Measurements from ENCODE around the gene PCDH9. TPM values are rescaled to one million over a fixed set of nuclear protein-coding genes. Genes with fewer than 3 reads are reported as not detected.

Gene PCDH9
- total RNA-seq, 4 donors from 2014 or later, result 0.64 to 1.1 (median 0.82) TPM

DNA sequence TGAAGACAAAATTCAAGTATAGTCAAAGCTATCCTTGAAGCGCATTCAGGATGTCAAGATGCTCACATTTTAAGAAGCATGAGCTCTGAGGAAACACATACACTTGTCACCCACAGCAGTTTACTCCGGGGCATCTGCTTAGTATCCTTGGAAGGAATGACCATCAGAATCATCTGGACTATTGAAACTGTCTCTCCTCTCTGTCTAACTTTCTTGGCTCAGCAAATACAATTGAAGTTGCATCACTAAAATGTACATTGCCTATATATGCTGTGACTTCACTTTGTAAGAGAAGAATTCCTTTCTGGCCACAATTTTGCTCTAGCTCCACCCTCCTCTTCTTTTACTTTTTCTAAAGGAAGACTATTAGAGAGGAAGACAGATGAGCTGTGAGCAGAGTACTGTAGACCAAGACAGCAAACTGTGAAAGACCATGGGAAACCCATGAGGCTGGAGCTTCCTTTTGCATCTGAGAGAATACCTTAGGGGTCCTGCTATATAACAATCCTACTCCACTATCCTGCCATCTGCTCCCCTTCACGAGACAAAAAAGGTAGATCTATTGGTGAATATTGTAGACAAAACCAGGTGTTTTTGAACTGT lies 906.3 kb downstream of the PCDH9 start:
- 76% methylated on average over 3 of the region's 3 CpGs for WGBS
- Histone ChIP-seq H3K4me3 (no peak overlapping the region), H3K27ac (no peak overlapping the region), H3K9me3 (no peaks in the 10 kb centered on the region), H3K27me3 (no peaks in the 10 kb centered on the region), H3K36me3 (no peaks in the 10 kb centered on the region), H3K4me1 (no peaks in the 10 kb centered on the region)
- TF ChIP-seq EP300 (IDR thresholded peaks at IDR 0.05), result no peak
- DNase-seq (ENCODE audit: low spot score in 2 of 2), result no peak

GRCh38 chr13:66322936-66323335 lies 907.2 kb downstream of the PCDH9 start:
- Histone ChIP-seq H3K4me1 (no peaks in the 10 kb centered on the region), H3K27me3 (no peaks in the 10 kb centered on the region), H3K27ac (no peak overlapping the region), H3K36me3 (no peaks in the 10 kb centered on the region), H3K4me3 (no peak overlapping the region), H3K9me3 (no peaks in the 10 kb centered on the region)
- DNase-seq (ENCODE audit: low spot score in 2 of 2), result no peak
- TF ChIP-seq POLR2AphosphoS5 (IDR thresholded peaks at IDR 0.05) (no peak), EP300 (IDR thresholded peaks at IDR 0.05) (no peak), POLR2A (IDR thresholded peaks at IDR 0.05) (no peak)
- TF ChIP-seq, protein P1, sequence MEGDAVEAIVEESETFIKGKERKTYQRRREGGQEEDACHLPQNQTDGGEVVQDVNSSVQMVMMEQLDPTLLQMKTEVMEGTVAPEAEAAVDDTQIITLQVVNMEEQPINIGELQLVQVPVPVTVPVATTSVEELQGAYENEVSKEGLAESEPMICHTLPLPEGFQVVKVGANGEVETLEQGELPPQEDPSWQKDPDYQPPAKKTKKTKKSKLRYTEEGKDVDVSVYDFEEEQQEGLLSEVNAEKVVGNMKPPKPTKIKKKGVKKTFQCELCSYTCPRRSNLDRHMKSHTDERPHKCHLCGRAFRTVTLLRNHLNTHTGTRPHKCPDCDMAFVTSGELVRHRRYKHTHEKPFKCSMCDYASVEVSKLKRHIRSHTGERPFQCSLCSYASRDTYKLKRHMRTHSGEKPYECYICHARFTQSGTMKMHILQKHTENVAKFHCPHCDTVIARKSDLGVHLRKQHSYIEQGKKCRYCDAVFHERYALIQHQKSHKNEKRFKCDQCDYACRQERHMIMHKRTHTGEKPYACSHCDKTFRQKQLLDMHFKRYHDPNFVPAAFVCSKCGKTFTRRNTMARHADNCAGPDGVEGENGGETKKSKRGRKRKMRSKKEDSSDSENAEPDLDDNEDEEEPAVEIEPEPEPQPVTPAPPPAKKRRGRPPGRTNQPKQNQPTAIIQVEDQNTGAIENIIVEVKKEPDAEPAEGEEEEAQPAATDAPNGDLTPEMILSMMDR (IDR thresholded peaks at IDR 0.05), result no peak
- WGBS, result 16% methylated on average over 2 of the region's 2 CpGs

DNA sequence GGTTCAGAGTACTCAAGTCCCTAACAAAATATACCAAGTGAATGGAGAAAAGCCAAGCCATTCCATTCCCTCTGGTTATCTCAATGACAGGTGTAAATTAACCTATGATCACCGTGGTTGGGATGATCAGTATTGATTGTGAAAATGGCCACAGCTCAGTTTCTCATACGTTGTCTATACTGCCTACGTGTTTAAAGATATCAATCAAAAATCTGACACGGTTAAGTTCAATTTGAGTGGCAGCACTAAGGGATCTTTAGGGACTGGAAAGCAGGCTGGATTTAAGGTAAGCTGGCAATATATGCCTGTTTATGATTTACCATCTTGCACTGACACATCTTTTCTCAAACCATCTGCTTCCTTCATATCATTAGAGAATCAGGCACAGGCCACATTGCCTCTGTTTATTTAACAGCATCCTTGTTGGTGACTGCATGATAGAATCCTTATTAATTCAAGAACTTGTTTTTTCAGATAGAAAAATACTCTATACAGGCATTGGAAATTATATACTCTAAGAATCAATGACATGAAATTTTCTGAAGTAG lies 907.9 kb downstream of the PCDH9 start:
- 76% methylated on average over 4 of the region's 4 CpGs for WGBS
- H3K4me3 ChIP-seq, result no peak overlapping the region
- TF ChIP-seq POLR2A (IDR thresholded peaks at IDR 0.05) (no peak), POLR2AphosphoS5 (IDR thresholded peaks at IDR 0.05) (no peak), EP300 (IDR thresholded peaks at IDR 0.05) (no peak)
- TF ChIP-seq, protein P1 (IDR thresholded peaks at IDR 0.05), result no peak
- no peaks in the 10 kb centered on the region for H3K9me3 ChIP-seq
- H3K27ac ChIP-seq, result no peak overlapping the region
- H3K27me3 ChIP-seq, result no peaks in the 10 kb centered on the region
- no peaks in the 10 kb centered on the region for H3K4me1 ChIP-seq
- H3K36me3 ChIP-seq, result no peaks in the 10 kb centered on the region
- DNase-seq (ENCODE audit: low spot score in 2 of 2), result no peak

DNA sequence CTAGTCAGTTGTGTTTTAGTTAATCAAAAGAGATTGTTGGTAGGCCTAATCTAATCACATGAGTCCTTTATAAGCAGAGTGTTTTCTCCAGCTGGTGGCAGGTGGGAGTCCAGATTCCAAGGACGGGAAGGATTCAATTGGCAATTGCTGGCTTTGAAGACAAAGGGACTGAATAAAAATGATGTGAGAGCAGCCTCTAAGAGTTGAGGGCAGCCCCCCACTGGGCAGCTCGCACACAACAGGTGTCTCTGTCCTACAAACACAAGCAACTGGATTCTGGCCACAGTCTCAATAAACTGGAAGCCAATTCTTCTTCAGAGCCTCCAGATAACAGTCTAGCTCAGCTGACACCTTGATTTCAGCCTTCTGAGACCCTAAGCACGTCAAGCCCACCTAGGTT lies 915.2 kb downstream of the PCDH9 start:
- H3K36me3 ChIP-seq, result no peaks in the 10 kb centered on the region
- 90% methylated on average over 3 of the region's 3 CpGs for WGBS
- no peaks in the 10 kb centered on the region for H3K4me1 ChIP-seq
- H3K27me3 ChIP-seq, result no peaks in the 10 kb centered on the region
- H3K4me3 ChIP-seq, result no peak overlapping the region
- TF ChIP-seq POLR2A (IDR thresholded peaks at IDR 0.05) (no peak), EP300 (IDR thresholded peaks at IDR 0.05) (no peak), POLR2AphosphoS5 (IDR thresholded peaks at IDR 0.05) (no peak)
- TF ChIP-seq, protein P1 (IDR thresholded peaks at IDR 0.05), result no peak
- no peak for DNase-seq (ENCODE audit: low spot score in 2 of 2)
- H3K9me3 ChIP-seq, result no peaks in the 10 kb centered on the region
- H3K27ac ChIP-seq, result no peak overlapping the region

- Histone ChIP-seq H3K4me3 (no peak overlapping the region), H3K36me3 (no peaks in the 10 kb centered on the region), H3K27me3 (no peaks in the 10 kb centered on the region), H3K4me1 (no peaks in the 10 kb centered on the region), H3K9me3 (no peaks in the 10 kb centered on the region), H3K27ac (no peak overlapping the region)
- 67% methylated on average over 3 of the region's 3 CpGs for WGBS
- DNase-seq (ENCODE audit: low spot score in 2 of 2), result no peak
- no peak for TF ChIP-seq EP300 (IDR thresholded peaks at IDR 0.05)
- TF ChIP-seq, protein P1 (IDR thresholded peaks at IDR 0.05), result no peak
- TF ChIP-seq POLR2AphosphoS5 (IDR thresholded peaks at IDR 0.05), result no peak
- no peak for TF ChIP-seq POLR2A (IDR thresholded peaks at IDR 0.05)
Measured at GRCh38 chr13:66313413-66313812, 916.7 kb downstream of the PCDH9 start.

All from suprapubic skin (tissue), 4 donors.